OCI-M1 (cell line): Measurements from ENCODE around the gene WDR18.

Experiments
- DNase-seq: peaks from one replicate; lab custom pipeline; 2025; lab: John Stamatoyannopoulos, UW

Gene WDR18

DNA sequence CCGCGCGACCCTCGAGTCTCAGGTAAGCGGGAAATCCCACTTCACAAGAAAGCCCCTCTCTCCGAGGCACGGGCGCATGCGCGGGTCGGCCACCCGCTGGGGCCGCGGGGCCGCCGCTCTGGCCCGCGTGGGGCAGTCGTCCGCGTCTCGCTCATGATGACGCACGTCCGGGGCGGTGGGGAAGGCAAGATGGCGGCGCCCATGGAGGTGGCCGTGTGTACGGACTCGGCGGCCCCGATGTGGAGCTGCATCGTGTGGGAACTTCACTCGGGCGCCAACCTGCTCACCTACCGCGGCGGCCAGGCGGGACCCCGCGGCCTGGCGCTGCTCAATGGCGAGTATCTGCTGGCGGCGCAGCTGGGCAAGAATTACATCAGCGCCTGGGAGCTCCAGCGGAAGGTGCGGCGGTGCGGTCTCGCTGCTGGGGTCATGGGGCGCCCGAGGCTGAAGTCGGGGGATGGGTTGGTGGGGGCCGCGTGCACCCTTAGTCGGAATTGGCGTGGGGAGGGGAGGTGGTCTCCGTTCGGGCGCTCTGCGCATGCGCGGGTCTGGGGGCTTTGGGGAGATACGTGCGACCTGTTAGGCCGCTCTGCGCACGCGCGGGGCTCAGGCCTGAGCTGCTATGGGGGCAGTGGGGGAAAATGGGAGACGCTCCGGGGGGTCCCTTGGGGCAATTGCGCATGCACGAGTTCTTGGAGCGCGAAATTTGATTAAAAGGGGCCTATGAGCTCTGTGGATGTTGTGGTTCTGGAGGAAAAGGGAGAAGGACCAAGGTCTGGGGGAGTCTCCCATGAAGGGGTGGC, at the start of gene WDR18:
Gene WDR18 (plus strand): TSS at position 181 of the 803 bp plus-strand sequence. CDS start 9 bp downstream, at position 190.
- peak; percentile 90 for DNase-seq

DNA sequence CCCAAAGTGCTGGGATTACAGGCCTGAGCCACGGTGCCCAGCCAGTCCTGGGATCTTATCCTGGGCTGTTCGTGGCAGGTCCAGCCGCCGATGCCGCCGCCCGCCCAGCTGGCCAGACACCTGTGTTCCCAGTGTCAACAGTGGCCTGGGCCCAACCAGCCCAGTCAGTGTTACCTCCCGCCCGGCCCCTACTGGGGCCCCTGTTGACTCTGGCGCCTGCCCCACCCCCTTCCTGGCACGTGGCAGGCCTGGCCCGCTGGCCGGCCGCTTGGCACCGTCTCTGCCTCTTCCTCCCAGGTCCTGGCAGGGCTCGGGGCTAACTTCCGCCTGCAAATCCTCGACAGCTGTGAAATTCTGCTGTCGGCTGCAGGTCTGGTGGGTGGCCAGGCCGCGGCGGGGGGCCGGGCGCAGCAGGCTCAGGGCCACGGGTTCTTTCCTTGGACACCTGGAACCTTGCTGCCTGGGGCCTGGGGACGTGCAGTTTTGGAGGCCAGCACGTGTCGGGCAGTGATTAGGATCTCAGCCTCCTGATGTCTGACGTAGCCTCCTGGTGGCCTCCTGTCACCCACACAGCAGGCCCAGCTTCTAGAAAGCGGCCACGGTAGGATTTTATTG, 49.2 kb upstream of the WDR18 start:
- DNase-seq: no peak

GRCh38 chr19:936175-936546, 48.0 kb upstream of the WDR18 start:
- DNase-seq: no peak

DNA sequence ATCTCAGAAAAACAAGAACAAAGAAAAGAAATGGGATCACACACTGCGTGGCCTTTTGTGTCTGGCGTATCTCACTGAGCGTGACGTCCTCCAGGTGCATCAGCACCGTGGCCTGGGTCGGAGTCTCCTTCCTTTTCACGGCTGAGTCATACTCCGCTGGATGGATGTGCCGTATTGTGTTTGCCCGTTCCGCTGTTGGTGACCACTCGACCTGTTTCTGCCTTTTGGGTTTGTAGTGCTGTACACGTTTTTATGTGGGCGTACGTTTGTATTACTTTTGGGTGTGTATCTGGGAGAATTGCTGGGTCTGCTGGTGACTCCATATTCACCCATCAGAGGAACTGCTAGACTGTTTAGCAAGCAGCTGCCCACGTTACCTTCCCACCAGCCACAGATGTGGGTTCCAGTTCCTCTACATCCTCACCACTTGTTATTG, 46.9 kb upstream of the WDR18 start:
- no peak for DNase-seq

DNA sequence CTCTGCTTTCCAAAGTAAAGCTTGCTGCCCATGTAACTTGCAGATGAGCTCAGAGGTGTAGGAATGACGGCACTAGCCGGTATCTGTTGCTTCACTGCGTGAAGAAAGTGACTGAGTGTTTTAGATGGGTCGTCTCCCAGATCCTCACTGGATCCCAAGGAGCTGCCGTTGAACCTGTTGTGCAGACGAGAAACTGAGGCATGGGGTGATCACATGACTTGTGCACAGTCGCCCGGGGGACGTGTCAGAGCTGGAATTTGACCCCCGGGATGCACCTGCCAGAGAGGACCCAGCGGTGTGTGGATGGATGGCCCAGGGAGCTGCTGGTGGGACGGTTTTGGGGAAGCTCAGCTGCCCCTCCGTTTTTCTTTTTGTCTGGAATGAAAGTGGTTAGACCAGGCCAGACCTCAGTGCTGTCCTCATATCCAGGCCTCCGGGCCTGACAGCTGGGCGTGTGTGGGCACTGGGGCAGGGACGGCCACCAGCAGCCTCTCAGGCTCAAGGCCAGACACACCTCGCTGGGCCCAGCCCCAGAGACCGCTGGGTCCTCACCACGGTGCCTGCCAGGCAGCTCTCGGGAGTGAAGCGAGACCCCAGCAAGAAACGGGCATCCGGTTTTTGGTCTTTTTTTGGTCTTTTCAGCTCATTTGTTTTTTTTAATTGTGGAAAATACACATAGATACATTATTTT, 45.8 kb upstream of the WDR18 start:
- no peak for DNase-seq

DNA sequence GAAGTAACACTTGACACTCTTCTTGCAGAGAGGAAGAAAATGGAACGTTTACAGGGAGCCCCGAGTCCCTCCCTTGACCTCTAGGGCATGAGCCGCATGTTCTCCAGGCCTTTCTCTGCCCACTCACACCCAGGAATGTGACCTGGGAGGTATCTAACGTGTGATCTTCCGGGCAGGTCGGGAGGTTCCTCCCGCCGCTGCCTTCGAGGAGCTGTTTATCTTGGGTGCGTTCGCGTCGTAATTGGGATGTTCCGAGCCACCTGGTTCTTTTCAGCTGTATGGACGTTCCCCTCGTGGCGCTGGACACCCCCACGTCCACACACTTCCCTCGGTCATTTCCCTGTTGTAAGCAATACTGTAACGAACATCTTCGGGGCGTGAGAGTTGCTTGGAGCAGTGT, 44.7 kb upstream of the WDR18 start:
- DNase-seq: no peak

- DNase-seq: no peak
These were observed 44.2 kb upstream of the WDR18 start for GRCh38 chr19:939922-940321.

DNA sequence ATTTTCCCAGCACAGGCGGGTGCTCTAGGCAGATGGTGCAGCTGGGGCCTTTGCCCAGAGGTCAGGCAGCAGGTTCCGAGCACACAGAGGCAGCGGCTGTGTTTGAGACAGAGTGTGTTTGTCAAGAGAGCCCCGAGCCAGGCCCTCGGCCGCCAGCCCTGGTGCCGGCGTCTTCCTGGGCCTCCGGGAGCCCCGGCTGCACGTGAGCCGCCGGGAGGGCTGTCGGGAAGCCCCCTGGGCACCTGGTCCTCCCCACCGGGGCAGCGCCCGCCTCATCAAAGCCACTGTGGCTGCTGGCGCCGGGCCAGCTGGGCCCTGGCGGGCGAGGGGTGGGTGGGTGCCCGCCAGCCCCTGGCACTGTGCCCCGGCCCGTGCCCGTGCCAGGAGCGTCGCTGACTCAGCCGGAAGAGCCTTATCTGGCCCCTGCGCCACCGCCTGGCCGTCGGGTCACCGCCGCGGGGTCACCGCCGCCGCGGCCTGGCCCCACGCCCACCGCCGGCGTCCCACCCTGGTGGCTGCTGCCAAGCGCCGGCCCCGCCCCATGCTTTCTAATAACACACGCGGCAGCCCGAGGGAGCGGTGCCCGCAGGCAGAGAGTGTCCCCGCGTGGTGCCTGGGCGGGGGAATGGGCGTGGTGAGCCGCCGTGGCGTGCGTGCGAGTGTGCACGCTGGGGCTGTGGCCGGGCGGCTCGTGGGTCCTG, 43.4 kb upstream of the WDR18 start:
- DNase-seq: peak; percentile 54

DNA sequence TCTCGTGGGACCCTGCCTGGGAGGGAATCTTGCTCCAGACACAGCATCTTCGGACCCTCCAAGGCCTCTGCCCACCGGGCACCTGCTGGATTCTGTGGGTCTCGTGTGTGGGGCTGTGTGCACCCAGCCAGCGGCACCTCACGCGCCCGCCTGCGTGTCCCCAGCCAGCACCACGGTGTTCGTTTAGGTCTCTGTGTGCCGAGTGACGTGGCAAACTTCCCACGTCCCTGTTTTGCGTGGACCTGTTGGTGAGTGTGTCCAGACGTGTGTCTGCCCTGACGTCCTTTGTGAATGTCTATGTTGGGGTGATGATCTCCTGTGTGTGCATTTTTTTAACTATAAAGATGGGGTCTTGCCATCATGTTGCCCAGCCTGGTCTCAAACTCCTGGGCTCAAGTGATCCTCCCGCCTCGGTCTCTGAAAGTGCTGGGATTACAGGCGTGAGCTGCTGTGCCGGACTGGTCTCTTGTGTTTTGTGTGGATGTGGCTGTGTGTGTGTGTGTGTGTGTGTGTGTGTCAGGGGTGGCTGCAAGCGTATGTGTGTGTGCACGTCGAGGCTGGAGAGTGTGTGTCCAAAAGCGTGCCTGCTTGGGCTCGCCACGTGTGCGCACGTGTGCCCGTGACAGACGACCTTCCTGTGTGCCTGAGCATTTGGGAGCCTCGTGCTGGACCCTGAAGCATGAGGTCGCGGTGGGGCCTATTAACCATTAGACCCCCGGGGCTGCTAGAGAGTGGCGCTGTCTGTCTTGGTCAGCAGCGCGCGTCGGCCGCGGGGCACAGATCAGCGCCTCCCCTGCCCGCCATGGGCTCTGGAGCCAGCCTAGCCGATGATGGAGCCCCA, 42.6 kb upstream of the WDR18 start:
- no peak for DNase-seq

DNA sequence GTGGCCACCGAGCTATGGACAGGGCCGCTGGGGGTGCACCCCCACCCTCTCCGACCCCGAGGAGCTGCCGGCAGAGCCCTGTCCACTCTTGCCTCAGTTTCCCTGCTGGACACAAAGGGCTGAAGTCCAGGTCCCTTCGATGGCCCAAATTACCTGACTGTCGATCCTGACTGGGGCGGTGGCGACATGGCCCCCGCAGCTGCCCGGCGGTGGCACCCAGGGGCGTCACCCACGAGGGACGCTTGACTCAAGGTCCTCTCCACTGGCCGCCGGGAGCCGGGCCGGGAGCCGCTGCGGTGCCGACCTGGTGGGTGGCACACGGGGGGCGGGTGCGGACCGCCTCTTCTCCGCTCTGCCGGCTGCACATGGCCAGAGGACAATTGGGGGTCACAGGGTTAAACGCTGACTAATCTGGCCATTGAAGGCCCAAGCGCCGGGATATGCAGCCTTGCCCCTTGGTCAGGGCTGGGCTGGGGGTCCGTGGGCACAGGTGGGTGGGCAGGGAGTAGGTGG, 42.0 kb upstream of the WDR18 start:
- no peak for DNase-seq

DNA sequence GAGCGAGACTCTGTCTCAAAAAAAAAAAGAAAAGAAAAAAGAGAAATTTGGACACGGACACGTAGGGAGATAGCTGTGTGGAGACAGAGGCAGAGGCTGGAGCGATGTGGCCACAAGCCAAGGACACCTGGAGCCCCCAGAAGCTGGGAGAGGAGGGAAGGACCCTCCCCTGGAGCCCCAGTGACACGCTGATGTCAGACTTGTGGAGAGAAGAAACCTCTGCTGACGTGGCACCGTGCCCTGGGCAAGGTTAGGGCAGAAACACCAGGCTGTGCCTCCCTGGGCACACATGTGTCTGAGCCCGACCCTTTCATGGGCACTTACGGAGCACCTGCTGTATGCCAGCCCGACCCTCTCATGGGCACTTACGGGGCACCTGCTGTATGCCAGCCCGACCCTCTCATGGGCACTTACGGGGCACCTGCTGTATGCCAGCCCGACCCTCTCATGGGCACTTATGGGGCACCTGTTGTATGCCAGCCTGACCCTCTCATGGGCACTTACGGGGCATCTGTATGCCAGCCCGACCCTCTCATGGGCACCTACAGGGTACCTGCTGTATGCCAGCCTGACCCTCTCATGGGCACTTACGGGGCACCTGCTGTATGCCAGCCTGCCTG, 40.5 kb upstream of the WDR18 start:
- DNase-seq: no peak

- DNase-seq: peak; percentile 92
These were observed 40.0 kb upstream of the WDR18 start for GRCh38 chr19:944171-944567.

- DNase-seq: peak; percentile 25
These were observed 39.4 kb upstream of the WDR18 start for GRCh38 chr19:944663-945241.

- DNase-seq: no peak
These were observed 38.5 kb upstream of the WDR18 start for GRCh38 chr19:945401-946252.

DNA sequence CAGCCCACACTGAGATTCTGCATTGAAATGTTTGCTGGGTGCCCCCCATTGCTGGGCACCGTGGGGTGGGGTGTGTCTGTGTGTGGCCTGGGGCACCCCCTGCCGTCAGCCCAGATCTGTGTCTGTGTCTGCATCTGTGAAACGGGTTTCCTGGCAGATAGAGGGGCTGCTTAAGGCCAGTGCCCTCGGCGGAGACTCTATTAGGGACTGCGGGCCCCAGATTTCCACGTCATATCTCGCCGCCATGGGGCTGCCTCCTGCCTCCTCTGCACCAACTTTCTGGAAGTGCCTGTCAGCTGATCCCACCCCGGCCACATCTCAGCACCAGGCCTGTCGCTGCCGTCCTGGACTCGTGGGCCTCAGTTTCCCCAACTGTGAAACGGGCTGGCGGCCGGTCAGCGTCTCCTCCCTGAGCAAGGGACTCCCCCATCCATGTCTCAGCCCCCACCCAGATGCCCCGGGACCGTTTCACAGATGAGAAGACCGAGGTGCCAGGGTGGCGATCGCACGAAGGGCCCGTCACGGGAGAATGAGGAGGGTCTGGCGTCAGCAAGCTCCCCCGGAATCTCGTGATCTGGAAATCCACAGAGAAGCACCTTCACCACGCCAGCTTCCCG, 36.9 kb upstream of the WDR18 start:
- DNase-seq: no peak

- DNase-seq: no peak
These were observed 36.2 kb upstream of the WDR18 start for GRCh38 chr19:947707-948539.

- no peak for DNase-seq
These were observed 35.2 kb upstream of the WDR18 start for GRCh38 chr19:948842-949496.
